GM21367 (cell line): ENCODE results near the gene GDF10.

Experiments used
- ATAC-seq: cut with Tn5 transposase; IDR thresholded peaks from one replicate; pipeline ENCODE4 v1.9.1; 2021; ENCODE audit not compliant: unreplicated experiment

Gene GDF10

DNA sequence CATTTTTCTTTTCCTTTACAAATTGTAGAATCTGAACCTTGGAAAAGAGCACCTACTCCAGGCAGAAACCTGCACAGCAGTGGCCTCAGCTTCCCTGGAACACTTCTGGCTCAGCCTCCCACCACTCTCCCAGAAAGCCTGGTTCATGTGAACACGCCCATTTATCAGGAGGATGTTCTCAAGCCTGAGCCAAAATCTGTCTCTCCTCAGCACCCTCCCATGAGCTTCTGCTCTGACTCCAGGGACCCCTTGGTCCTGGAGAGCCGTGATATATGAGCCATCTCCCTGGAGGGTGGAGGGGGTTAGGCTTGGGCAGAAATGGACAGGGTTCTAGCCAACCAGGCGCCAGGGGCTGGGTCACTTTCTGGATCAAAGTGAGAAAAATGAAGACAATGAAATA is 32.4 kb downstream of the GDF10 start:
- no peak for ATAC-seq

GRCh38 chr10:47332946-47333345 is 32.9 kb downstream of the GDF10 start:
- no peak for ATAC-seq

DNA sequence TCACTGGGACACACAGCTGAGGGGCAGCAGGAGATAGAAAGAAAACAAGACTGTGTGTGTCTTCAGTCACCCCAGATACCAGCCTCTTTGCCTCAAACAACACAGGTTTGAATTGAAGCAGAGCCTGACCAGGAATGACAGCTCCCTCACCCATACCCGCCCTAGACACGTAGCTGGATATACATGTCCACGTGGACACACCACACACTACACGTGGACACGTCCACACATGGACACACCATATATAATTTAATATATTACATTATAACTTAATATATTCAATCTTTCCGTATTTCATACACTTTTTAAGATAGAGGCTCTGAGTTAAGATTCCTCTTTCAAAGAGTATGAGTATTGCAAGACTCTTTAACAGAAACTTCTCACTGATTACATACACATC is 33.5 kb downstream of the GDF10 start:
- ATAC-seq: no peak

- ATAC-seq: no peak
Observed at GRCh38 chr10:47334466-47335295, 34.7 kb downstream of the GDF10 start.

DNA sequence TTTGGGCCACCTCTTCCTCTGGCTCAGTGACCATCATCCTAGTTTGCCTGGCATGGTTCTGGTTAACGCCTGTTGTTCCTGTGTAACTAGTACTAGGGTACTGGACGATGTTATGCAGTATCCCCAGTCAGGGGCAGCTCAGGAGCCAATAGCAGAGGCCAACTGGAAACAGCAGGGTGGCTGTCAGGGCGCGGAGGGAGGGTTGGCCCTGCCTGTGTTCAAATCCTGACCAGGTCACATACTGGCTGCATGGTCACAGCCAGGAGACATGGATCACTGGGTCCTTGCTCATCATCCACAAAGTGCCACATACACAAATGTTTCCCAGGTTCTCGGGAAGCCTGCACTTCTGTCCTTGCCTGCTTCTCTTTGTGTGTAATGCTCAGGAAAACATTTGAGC is 35.9 kb downstream of the GDF10 start:
- ATAC-seq: no peak

DNA sequence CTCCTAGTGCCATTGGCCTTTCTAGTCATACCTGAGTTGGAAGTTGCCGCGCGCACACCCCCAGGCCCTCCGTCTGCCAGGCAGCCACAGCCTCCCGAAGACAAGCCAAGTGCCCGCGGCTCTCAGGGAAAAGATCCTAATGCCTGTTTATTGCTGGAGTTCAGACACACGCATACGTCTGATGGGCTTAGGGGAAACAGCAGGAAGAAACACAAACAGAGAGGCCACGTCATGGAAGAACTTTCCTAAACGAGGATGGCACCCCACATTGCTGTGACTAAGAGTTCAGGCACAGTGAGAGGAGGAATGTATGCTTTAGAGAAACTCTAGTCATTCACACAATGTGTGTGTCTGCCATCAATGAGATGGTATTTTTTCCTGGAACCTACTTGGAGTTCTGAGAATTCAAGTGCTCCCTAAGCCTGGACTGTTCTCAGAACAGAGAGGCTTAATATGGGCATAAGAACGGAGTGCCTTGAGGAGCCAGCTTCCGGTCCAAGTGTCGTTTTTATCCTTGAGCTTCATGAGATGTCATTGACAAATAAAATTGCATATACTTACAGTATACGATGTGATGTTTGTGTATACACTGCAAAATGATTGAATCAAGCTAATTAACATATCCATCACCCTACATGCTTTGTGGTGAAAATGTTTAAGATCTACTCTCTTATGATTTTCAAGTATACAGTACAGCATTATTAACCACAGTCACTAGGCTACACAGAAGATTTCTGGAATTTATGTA is 36.6 kb downstream of the GDF10 start:
- no peak for ATAC-seq

DNA sequence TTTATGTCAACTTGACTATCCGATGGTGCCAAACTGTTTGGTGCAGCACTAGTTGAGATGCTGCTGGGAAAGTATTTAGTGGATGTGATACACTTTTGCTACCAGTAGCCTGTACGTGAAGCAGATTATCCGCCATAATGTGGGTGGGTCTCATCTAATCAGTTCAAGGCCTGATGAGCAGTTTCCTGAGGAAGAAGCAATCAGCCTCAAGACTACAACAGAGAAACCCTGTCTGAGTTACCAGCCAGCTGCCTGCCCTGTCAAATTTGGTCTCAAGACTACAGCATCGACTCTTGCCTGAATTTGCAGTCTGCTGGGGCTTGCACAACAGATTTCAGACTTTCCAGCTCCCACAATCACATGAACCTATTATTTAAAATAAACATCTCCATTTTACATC is 37.3 kb downstream of the GDF10 start:
- no peak for ATAC-seq

GRCh38 chr10:47339186-47339735 is 39.3 kb downstream of the GDF10 start:
- no peak for ATAC-seq

GRCh38 chr10:47339759-47340607 is 40.0 kb downstream of the GDF10 start:
- no peak for ATAC-seq

DNA sequence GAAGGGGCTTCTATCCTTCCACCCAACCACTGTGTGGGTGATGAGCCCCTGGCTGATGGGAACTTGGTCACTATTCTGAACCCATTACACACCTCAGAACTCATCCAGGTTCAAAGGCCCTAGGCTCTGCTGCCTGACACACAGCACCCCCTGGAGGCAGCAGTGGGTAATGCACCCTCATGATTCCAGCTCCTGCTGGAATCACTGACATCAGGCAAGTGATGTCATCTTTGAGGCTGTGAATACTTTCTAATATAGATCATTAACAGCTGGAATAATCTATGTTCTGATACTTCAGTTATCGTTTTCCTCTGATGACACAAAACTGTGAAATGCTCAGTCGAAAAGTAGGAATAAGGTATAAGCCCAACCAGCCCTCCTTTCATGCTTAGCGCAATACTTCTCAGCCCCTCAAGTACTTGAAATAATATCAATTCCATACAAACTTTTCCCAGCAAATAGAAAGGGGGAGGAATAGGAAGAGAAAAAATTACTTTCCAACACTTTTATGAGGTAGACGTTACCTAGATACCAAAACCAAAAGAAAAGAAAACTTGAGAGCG is 40.7 kb downstream of the GDF10 start:
- no peak for ATAC-seq

GRCh38 chr10:47344996-47345870 is 45.2 kb downstream of the GDF10 start:
- ATAC-seq: no peak

- ATAC-seq: no peak
Observed at GRCh38 chr10:47346581-47347302, 46.7 kb downstream of the GDF10 start.

DNA sequence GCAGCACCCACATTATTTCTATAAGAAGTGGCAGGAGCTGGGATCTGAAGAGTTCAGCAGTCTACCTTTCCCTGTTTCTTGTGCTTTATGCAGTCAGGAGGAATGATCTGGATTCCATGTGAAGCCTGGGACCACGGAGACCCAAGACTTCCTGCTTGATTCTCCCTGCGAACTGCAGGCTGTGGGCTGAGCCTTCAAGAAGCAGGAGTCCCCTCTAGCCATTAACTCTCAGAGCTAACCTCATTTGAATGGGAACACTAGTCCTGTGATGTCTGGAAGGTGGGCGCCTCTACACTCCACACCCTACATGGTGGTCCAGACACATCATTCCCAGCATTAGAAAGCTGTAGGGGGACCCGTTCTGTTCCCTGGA is 47.3 kb downstream of the GDF10 start:
- ATAC-seq: no peak

GRCh38 chr10:47348138-47348651 is 48.2 kb downstream of the GDF10 start, which contains the start of gene RBP3:
TSS of gene RBP3 (plus strand) at chr10:47348363. CDS start at chr10:47348485, 122 bp downstream.
- no peak for ATAC-seq

- ATAC-seq: no peak
Observed at GRCh38 chr10:47348661-47349470, 48.9 kb downstream of the GDF10 start.

DNA sequence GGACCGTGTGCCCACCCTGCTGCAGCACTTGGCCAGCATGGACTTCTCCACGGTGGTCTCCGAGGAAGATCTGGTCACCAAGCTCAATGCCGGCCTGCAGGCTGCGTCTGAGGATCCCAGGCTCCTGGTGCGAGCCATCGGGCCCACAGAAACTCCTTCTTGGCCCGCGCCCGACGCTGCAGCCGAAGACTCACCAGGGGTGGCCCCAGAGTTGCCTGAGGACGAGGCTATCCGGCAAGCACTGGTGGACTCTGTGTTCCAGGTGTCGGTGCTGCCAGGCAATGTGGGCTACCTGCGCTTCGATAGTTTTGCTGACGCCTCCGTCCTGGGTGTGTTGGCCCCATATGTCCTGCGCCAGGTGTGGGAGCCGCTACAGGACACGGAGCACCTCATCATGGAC is 49.5 kb downstream of the GDF10 start:
- ATAC-seq: no peak

DNA sequence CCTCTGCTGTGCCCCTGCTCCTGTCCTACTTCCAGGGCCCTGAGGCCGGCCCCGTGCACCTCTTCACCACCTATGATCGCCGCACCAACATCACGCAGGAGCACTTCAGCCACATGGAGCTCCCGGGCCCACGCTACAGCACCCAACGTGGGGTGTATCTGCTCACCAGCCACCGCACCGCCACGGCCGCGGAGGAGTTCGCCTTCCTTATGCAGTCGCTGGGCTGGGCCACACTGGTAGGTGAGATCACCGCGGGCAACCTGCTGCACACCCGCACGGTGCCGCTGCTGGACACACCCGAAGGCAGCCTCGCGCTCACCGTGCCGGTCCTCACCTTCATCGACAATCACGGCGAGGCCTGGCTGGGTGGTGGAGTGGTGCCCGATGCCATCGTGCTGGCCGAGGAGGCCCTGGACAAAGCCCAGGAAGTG is 50.0 kb downstream of the GDF10 start:
- no peak for ATAC-seq
